KMS-11 (cell line): ENCODE data around the gene GMFB.
"Not testable (repeated sequence)": the region's sequence is repeated elsewhere in the genome, so short reads cannot be mapped to it uniquely, and the experiment has no call there.

ENCODE experiments used
- H2AFZ ChIP-seq: fragments of 200-600 bp; sonication (generic); 2 replicates; pipeline ENCODE4 v1.6.1; 2016; ENCODE audit warnings: antibody characterized with exemption, mixed run types, low read depth
- H3K27ac ChIP-seq: fragments of 200-600 bp; sonication (generic); 2 replicates; pipeline ENCODE4 v1.6.1; 2016; ENCODE audit warnings: mild to moderate bottlenecking, mixed run types
- H3K27me3 ChIP-seq: fragments of 200-600 bp; sonication (generic); 2 replicates; pipeline ENCODE4 v1.6.1; 2017; ENCODE audit warnings: mild to moderate bottlenecking, low read depth, mixed run types, moderate library complexity; ENCODE audit not compliant: insufficient read depth
- H3K36me3 ChIP-seq: fragments of 200-600 bp; sonication (generic); 2 replicates; pipeline ENCODE4 v1.6.1; 2017; ENCODE audit warnings: mild to moderate bottlenecking, mixed run types; ENCODE audit not compliant: insufficient read depth
- H3K4me1 ChIP-seq: fragments of 200-600 bp; sonication (generic); 2 replicates; pipeline ENCODE4 v1.6.1; 2016; ENCODE audit warnings: mild to moderate bottlenecking, low read depth, mixed run types; ENCODE audit not compliant: poor library complexity, severe bottlenecking
- H3K4me2 ChIP-seq: fragments of 200-600 bp; sonication (generic); 2 replicates; pipeline ENCODE4 v1.7.0; 2016; ENCODE audit warnings: mild to moderate bottlenecking, mixed run types
- H3K4me3 ChIP-seq: fragments of 200-600 bp; sonication (generic); IDR thresholded peaks from 2 replicates; pipeline ENCODE4 v1.6.1; 2017; ENCODE audit warnings: low read depth, low read length, mixed read lengths; ENCODE audit not compliant: insufficient read depth
- H3K79me2 ChIP-seq: fragments of 200-600 bp; sonication (generic); 2 replicates; pipeline ENCODE4 v1.6.1; 2016; ENCODE audit warnings: low read depth, mixed run types; ENCODE audit not compliant: insufficient read depth
- H3K9ac ChIP-seq: fragments of 200-600 bp; sonication (generic); 2 replicates; pipeline ENCODE4 v1.6.1; 2016; ENCODE audit warnings: mild to moderate bottlenecking, mixed run types
- H4K20me1 ChIP-seq: fragments of 200-600 bp; sonication (generic); 2 replicates; pipeline ENCODE4 v1.6.1; 2016; ENCODE audit warnings: mild to moderate bottlenecking, mixed run types; ENCODE audit not compliant: insufficient read depth
- TF ChIP-seq, protein P1 (sequence below): fragments of 200-600 bp; sonication (generic); conservative IDR thresholded peaks from 2 replicates; pipeline ENCODE4 v1.6.1; 2017; ENCODE audit warnings: low read depth, mild to moderate bottlenecking, antibody characterized with exemption, low read length, moderate library complexity, mixed read lengths

GMFB gene

DNA sequence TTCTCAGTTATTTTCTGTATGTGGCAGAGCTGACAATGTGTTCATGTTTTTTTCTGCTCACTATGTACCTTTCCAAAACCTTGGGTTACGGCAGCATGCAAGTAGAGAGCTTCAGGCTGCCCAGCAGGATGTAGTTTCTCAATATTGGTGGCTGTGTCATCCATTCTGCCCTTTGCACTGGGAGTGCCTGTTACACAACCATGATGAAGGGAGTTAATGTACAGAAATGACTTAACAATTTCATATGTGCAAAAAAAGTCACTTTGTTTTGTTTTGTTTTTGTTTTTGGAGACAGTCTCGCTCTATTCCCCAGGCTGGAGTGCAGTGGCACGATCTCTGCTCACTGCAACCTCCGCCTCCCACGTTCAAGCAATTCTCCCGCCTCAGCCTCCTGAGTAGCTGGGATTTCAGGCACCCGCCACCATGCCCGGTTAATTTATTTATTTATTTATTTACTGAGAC lies 41.5 kb downstream of the GMFB start:
- Histone ChIP-seq H3K9ac (no peak overlapping the region), H3K79me2 (no peaks in the 10 kb centered on the region), H3K27me3 (no peaks in the 10 kb centered on the region), H4K20me1 (no peaks in the 10 kb centered on the region), H3K4me1 (no peaks in the 10 kb centered on the region), H3K4me3 (no peak overlapping the region), H2AFZ (no peak overlapping the region), H3K27ac (no peak overlapping the region), H3K36me3 (no peaks in the 10 kb centered on the region), H3K4me2 (no peak overlapping the region)
- TF ChIP-seq, protein P1, sequence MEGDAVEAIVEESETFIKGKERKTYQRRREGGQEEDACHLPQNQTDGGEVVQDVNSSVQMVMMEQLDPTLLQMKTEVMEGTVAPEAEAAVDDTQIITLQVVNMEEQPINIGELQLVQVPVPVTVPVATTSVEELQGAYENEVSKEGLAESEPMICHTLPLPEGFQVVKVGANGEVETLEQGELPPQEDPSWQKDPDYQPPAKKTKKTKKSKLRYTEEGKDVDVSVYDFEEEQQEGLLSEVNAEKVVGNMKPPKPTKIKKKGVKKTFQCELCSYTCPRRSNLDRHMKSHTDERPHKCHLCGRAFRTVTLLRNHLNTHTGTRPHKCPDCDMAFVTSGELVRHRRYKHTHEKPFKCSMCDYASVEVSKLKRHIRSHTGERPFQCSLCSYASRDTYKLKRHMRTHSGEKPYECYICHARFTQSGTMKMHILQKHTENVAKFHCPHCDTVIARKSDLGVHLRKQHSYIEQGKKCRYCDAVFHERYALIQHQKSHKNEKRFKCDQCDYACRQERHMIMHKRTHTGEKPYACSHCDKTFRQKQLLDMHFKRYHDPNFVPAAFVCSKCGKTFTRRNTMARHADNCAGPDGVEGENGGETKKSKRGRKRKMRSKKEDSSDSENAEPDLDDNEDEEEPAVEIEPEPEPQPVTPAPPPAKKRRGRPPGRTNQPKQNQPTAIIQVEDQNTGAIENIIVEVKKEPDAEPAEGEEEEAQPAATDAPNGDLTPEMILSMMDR = no peak

GRCh38 chr14:54446161-54446693 lies 42.6 kb downstream of the GMFB start:
- Histone ChIP-seq H3K4me1 (peaks cover 6% of the 10 kb centered on the region), H3K9ac (no peak overlapping the region), H3K4me2 (no peak overlapping the region), H4K20me1 (no peaks in the 10 kb centered on the region), H3K27me3 (no peaks in the 10 kb centered on the region), H3K27ac (no peak overlapping the region), H3K36me3 (no peaks in the 10 kb centered on the region), H3K79me2 (no peaks in the 10 kb centered on the region), H3K4me3 (no peak overlapping the region), H2AFZ (no peak overlapping the region)
- TF ChIP-seq, protein P1 = no peak

DNA sequence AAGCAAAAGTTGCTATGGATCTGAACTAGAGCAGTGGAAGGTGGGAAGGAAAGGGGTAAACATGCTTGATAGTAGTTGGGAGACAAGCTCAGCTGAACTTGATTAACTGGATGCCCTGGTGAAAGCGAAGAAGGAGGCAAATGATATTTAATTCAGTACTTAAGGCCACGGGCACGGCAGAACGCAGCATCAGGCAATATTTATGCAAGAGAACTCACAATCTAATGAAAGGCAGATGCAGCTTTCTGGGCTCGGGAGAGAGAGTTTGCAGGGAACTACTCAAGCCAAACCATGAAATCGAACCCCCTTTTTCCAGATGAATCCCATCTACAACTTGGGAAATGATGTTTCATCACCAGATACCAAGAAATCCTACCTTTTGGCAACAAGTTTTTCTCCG lies 44.1 kb downstream of the GMFB start:
- peaks cover 12% of the 10 kb centered on the region for H3K4me1 ChIP-seq
- no peaks in the 10 kb centered on the region for H3K36me3 ChIP-seq
- no peaks in the 10 kb centered on the region for H4K20me1 ChIP-seq
- TF ChIP-seq, protein P1 = no peak
- H2AFZ ChIP-seq = no peak overlapping the region
- H3K79me2 ChIP-seq = peaks cover 9% of the 10 kb centered on the region; the same call in 1 of the 2 replicates
- H3K4me2 ChIP-seq = no peak overlapping the region
- no peaks in the 10 kb centered on the region for H3K27me3 ChIP-seq
- no peak overlapping the region for H3K4me3 ChIP-seq
- no peak overlapping the region for H3K9ac ChIP-seq
- H3K27ac ChIP-seq = no peak overlapping the region

- Histone ChIP-seq H3K4me1 (peaks cover 12% of the 10 kb centered on the region), H3K9ac (no peak overlapping the region), H3K27me3 (no peaks in the 10 kb centered on the region), H3K27ac (no peak overlapping the region), H2AFZ (no peak overlapping the region), H3K79me2 (peaks cover 13% of the 10 kb centered on the region), H3K4me3 (no peak overlapping the region), H3K36me3 (no peaks in the 10 kb centered on the region), H3K4me2 (no peak overlapping the region), H4K20me1 (no peaks in the 10 kb centered on the region)
- TF ChIP-seq, protein P1 = no peak
Measured at GRCh38 chr14:54443981-54444380, 44.8 kb downstream of the GMFB start.

DNA sequence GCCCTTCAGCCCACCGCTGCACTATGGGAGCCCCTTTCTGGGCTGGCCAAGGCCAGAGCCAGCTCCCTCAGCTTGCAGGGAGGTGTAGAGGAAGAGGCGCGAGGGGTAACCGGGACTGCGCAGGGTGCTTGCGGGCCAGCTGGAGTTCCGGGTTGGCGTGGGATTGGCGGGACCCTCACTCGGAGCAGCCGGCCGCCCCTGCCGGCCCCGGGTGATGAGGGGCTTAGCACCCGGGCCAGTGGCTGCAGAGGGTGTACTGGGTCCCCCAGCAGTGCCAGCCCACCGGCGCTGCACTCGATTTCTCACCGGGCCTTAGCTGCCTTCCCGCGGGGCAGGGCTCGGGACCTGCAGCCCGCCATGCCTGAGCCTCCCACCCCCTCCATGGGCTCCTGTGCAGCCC lies 45.8 kb downstream of the GMFB start:
- H3K9ac ChIP-seq, H2AFZ ChIP-seq, H3K27me3 ChIP-seq, H3K36me3 ChIP-seq, H3K4me3 ChIP-seq, H3K27ac ChIP-seq, H4K20me1 ChIP-seq, H3K4me2 ChIP-seq: not testable (repeated sequence)
- Histone ChIP-seq H3K79me2 (peaks cover 23% of the 10 kb centered on the region), H3K4me1 (peaks cover 12% of the 10 kb centered on the region)
